Gastrocnemius medialis (tissue), 4 donors: ENCODE data around the gene ITIH4. TPM values are rescaled to one million over a fixed set of nuclear protein-coding genes. Genes with fewer than 3 reads are reported as not detected.

Experiments used
- ATAC-seq, 2 donors: fragments of 150-250 bp; one replicate each; pipeline ENCODE4 v1.9.1; 2016
- DNase-seq, 2 donors: peaks; one replicate each; pipeline ENCODE4 v3.0.0-alpha.2; 2019
- H3K27ac ChIP-seq, 4 donors: fragments of 200-600 bp; sonication (generic); 1 replicate in 1 of 4; 2 replicates in 3 of 4; pipeline ENCODE4 v1.5.1; 2016 to 2018; ENCODE audit warnings: mild to moderate bottlenecking in 2 of 4, moderate library complexity in 1 of 4
- H3K27me3 ChIP-seq, 3 donors: fragments of 200-600 bp; sonication (generic) in 2 of 3; 1 replicate in 1 of 3; 2 replicates in 2 of 3; pipeline versions ENCODE4 v1.5.1 to v1.6.0; 2016 to 2019; ENCODE audit warnings: mild to moderate bottlenecking in 1 of 3, moderate library complexity in 1 of 3
- H3K36me3 ChIP-seq, 2 donors: fragments of 200-600 bp; sonication (generic) in 1 of 2; one replicate each; pipeline ENCODE4 v1.5.1; 2017 to 2018
- H3K4me1 ChIP-seq, 2 donors: fragments of 200-600 bp; sonication (generic) in 1 of 2; one replicate each; pipeline ENCODE4 v1.5.1; 2016 to 2017; ENCODE audit warnings: mild to moderate bottlenecking in 2 of 2
- H3K4me3 ChIP-seq, 4 donors: fragments of 200-600 bp; sonication (generic) in 3 of 4; 1 replicate in 1 of 4; 2 replicates in 3 of 4; pipeline ENCODE4 v1.5.1; 2016 to 2019; ENCODE audit warnings: mild to moderate bottlenecking in 2 of 4
- H3K9me3 ChIP-seq, 3 donors: fragments of 200-600 bp; sonication (generic) in 2 of 3; 1 replicate in 1 of 3; 2 replicates in 2 of 3; pipeline ENCODE4 v1.5.1; 2016 to 2019
- POLR2A ChIP-seq, 2 donors: fragments of 450-650 bp; IDR thresholded peaks; one replicate each; pipeline ENCODE4 v1.6.1; 2017; ENCODE audit warnings: antibody characterized with exemption in 2 of 2, mild to moderate bottlenecking in 2 of 2, moderate library complexity in 2 of 2
- in situ Hi-C, 4 donors: fragments of 200-750 bp; cut with MboI; loops; one replicate each; pipeline versions ENCODE4 v1.15.0 to v1.8.0; 2017; ENCODE audit warnings: low sequenced_read_pairs in 4 of 4
- intact Hi-C: fragments of 100-400 bp; cut with DNase I; formaldehyde crosslinking; loops from one replicate; pipeline ENCODE4 v1.15.1; 2023; ENCODE audit warnings: low total_unique reads
- total RNA-seq, 4 donors: library from RNA; depleted of rRNA; stranded (reverse); fragments of >200 nt; gene quantifications; one replicate each; pipeline versions ENCODE4 v1.1.0 to v1.2.3, GENCODE V29; 2016
- TF ChIP-seq, protein P1 (sequence below), 5 experiments: fragments of 450-650 bp in 3 of 5; fragments of 200-600 bp in 2 of 5; sonication (generic) in 2 of 5; IDR thresholded peaks in 4 of 5; conservative IDR thresholded peaks in 1 of 5; 1 replicate in 4 of 5; 2 replicates in 1 of 5; pipeline ENCODE4 v1.5.1; 2016 to 2019; ENCODE audit warnings: antibody characterized with exemption in 5 of 5, mild to moderate bottlenecking in 3 of 5, moderate library complexity in 3 of 5

ITIH4 gene
- total RNA-seq, 4 donors from 2014 or later = 3.5 to 20.4 (median 12.7) TPM

DNA sequence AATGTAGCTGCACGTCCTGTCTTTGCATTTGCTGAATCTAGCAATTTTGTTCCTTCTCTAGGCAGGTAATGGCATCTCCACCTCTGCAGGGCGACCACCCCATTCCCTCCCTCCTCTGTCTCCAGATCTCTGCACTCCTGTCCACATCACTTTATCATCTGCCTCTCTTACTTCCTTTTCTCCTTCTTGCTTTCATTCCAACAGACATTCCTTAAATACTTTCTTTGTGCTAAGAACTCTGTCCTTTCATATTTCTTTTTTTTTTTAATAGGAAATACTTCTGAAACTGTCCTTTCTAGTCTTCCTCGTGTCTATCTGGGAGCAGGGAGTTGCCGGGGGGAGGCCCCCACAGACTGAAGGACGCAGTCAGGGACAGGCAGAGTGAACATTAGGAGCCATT lies 28.6 kb downstream of the ITIH4 start:
- no peak for ATAC-seq
- TF ChIP-seq, protein P1, sequence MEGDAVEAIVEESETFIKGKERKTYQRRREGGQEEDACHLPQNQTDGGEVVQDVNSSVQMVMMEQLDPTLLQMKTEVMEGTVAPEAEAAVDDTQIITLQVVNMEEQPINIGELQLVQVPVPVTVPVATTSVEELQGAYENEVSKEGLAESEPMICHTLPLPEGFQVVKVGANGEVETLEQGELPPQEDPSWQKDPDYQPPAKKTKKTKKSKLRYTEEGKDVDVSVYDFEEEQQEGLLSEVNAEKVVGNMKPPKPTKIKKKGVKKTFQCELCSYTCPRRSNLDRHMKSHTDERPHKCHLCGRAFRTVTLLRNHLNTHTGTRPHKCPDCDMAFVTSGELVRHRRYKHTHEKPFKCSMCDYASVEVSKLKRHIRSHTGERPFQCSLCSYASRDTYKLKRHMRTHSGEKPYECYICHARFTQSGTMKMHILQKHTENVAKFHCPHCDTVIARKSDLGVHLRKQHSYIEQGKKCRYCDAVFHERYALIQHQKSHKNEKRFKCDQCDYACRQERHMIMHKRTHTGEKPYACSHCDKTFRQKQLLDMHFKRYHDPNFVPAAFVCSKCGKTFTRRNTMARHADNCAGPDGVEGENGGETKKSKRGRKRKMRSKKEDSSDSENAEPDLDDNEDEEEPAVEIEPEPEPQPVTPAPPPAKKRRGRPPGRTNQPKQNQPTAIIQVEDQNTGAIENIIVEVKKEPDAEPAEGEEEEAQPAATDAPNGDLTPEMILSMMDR (IDR thresholded peaks at IDR 0.05 in 4 of 5, conservative IDR thresholded peaks at IDR 0.05 in 1 of 5) = no peak
- no peak for TF ChIP-seq POLR2A (IDR thresholded peaks at IDR 0.05)
- Histone ChIP-seq H3K36me3 (no peaks in the 10 kb centered on the region), H3K9me3 (no peaks in the 10 kb centered on the region), H3K4me1 (peaks cover 0 to 6% of the 10 kb centered on the region in 2 donors), H3K27me3 (no peaks in the 10 kb centered on the region), H3K4me3 (no peak overlapping the region), H3K27ac (no peak overlapping the region)
- no peak for DNase-seq
- intact Hi-C loops = no loop called here
- in situ Hi-C loops = no loop called here

DNA sequence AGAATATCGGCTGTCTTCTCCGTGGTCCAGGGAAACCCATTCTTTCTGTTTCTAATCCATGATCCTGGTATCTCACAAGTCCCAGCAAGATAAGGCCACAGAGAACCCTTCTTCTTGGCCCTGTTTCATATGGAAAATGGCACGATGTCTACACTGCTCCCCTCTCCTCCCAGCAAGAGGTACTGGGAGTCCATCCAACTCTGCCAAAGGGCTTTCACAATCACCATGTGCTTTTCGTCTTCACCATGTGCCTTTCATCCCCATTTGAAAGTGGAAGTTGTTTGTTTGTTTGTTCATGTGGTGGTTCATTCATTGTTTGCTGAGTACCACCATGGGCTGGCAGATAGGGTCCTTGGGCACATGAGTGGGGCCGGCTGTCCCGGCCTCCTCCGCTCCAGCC lies 30.4 kb downstream of the ITIH4 start:
- DNase-seq = no peak
- H3K4me1 ChIP-seq = peaks cover 0 to 6% of the 10 kb centered on the region in 2 donors
- in situ Hi-C loops = no loop called here
- no peak overlapping the region for H3K27ac ChIP-seq
- intact Hi-C loops = no loop called here
- ATAC-seq = peak; percentile 49 to 63
- no peak overlapping the region for H3K4me3 ChIP-seq
- no peak for TF ChIP-seq POLR2A (IDR thresholded peaks at IDR 0.05)
- TF ChIP-seq, protein P1 (IDR thresholded peaks at IDR 0.05 in 4 of 5, conservative IDR thresholded peaks at IDR 0.05 in 1 of 5) = no peak
- H3K9me3 ChIP-seq = no peaks in the 10 kb centered on the region
- no peaks in the 10 kb centered on the region for H3K27me3 ChIP-seq
- H3K36me3 ChIP-seq = no peaks in the 10 kb centered on the region

DNA sequence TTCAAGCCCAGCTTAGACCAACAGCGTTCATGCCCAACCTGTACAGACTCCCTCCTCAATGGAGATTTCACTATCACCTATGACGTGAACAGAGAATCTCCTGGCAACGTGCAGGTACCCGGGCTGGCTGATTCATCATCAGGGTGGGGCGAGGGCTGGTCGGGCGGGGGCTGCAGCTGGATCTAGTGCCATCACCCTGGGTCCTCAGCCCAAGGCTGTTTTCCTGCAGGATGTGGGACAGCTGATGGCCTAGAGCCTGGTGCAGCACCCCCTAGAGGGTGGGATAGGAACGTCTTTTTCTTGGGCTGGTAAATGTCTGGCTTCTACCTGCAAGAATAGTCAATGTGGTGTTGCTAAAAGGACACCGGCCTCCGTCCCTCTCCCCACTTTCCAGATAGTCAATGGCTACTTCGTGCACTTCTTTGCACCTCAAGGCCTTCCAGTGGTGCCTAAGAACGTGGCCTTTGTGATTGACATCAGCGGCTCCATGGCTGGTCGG lies 31.4 kb downstream of the ITIH4 start:
- in situ Hi-C loops = no loop called here
- TF ChIP-seq, protein P1 (IDR thresholded peaks at IDR 0.05 in 4 of 5, conservative IDR thresholded peaks at IDR 0.05 in 1 of 5) = peak in 3 of 5 experiments; percentile 17 to 37 (median 28)
- no peak for TF ChIP-seq POLR2A (IDR thresholded peaks at IDR 0.05)
- no peaks in the 10 kb centered on the region for H3K27me3 ChIP-seq
- H3K9me3 ChIP-seq = no peaks in the 10 kb centered on the region
- H3K4me1 ChIP-seq = peaks cover 0 to 6% of the 10 kb centered on the region in 2 donors
- intact Hi-C loops = no loop called here
- no peak overlapping the region for H3K4me3 ChIP-seq
- no peak overlapping the region for H3K27ac ChIP-seq
- DNase-seq (no peak), ATAC-seq (peak in 1 of 2 donors; percentile 29)
- H3K36me3 ChIP-seq = no peaks in the 10 kb centered on the region

DNA sequence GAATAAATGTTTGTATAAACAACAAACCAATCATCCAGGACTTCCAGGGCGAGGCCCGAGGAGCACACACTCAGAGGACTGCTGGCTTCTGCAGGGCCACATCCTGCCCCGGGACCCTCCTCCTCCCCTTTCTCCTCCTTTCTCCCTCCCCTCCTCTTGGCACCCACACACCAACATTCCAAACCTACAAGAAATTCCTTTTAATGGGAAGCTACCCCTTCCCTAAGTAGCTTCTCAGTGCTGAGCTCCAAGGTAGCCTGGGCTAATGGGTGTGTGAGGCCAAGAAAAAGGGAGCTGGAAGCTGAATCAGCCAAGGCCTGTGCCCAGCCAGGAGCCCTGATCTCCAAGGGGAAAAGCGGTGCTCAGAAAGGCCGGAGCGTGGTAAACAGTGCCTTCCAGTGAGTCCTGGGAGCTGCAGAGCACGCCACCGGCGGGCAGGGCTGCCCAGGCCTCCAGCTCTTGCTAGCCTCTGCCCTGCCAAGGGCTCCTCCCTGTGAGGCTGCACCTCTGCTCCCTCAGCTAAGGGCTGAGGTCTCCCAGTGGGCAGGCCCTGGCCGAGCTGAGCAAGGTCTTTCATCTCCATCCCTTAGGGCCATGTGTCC lies 32.0 kb downstream of the ITIH4 start:
- intact Hi-C loops = no loop called here
- no peak for ATAC-seq
- in situ Hi-C loops = no loop called here

DNA sequence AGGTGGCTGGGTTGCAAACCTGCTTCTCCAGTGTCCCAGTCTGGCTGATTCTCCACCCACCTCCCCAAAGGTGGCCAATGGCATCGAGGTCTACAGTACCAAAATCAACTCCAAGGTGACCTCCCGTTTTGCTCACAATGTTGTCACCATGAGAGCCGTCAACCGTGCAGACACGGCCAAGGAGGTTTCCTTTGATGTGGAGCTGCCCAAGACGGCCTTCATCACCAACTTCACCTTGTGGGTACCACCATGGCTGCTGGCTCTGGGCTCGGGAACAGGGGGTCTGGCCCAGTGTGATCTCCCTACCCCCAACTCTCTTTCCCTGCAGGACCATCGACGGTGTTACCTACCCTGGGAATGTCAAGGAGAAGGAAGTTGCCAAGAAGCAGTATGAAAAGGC lies 34.1 kb downstream of the ITIH4 start:
- intact Hi-C loops = no loop called here
- ATAC-seq = no peak
- in situ Hi-C loops = no loop called here

More for the DNA sequence above, 32.0 kb downstream of the ITIH4 start:
- Histone ChIP-seq H3K4me3 (no peak overlapping the region), H3K27ac (no peak overlapping the region), H3K36me3 (no peaks in the 10 kb centered on the region), H3K9me3 (no peaks in the 10 kb centered on the region), H3K4me1 (peaks cover 0 to 6% of the 10 kb centered on the region in 2 donors), H3K27me3 (no peaks in the 10 kb centered on the region)
- TF ChIP-seq POLR2A (IDR thresholded peaks at IDR 0.05) = no peak
- no peak for DNase-seq

More for the DNA sequence above, 34.1 kb downstream of the ITIH4 start:
- Histone ChIP-seq H3K9me3 (no peaks in the 10 kb centered on the region), H3K4me1 (peaks cover 0 to 6% of the 10 kb centered on the region in 2 donors), H3K27ac (no peak overlapping the region), H3K36me3 (no peaks in the 10 kb centered on the region), H3K27me3 (no peaks in the 10 kb centered on the region), H3K4me3 (no peak overlapping the region)
- TF ChIP-seq, protein P1 (IDR thresholded peaks at IDR 0.05 in 4 of 5, conservative IDR thresholded peaks at IDR 0.05 in 1 of 5) = no peak
- TF ChIP-seq POLR2A (IDR thresholded peaks at IDR 0.05) = no peak
- DNase-seq = no peak
